Neural cell (in vitro differentiated cells): ENCODE measurements around the gene NFIB. TPM values are rescaled to one million over a fixed set of nuclear protein-coding genes. Genes with fewer than 3 reads are reported as not detected.

Experiments
- H2AFZ ChIP-seq: fragments of 200-600, 300-800 bp; sonication (generic), shearing (Covaris generic); 2 replicates; pipeline ENCODE4 v1.6.0; 2014; ENCODE audit warnings: low read depth, mild to moderate bottlenecking, antibody characterized with exemption, low read length, moderate library complexity
- H3F3A ChIP-seq: fragments of 200-600 bp; shearing (Covaris generic); 2 replicates; pipeline ENCODE4 v1.6.1; 2016; ENCODE audit warnings: mild to moderate bottlenecking, moderate library complexity, mixed read lengths, antibody characterized with exemption, low read length; ENCODE audit not compliant: insufficient read depth, poor library complexity, severe bottlenecking
- H3K27ac ChIP-seq: fragments of 200-600, 300-800 bp; sonication (generic), shearing (Covaris generic); 2 replicates; pipeline ENCODE4 v1.5.1; 2014; ENCODE audit warnings: mild to moderate bottlenecking, low read length, moderate library complexity
- H3K27me3 ChIP-seq: fragments of 300-800, 200-600 bp; sonication (generic), shearing (Covaris generic); 2 replicates; pipeline ENCODE4 v1.6.0; 2014; ENCODE audit warnings: mild to moderate bottlenecking, low read depth, low read length, moderate library complexity; ENCODE audit not compliant: insufficient read depth
- H3K36me3 ChIP-seq: fragments of 300-800, 200-600 bp; sonication (generic), shearing (Covaris generic); 2 replicates; pipeline ENCODE4 v1.5.1; 2014; ENCODE audit warnings: mild to moderate bottlenecking, antibody characterized with exemption, low read length, moderate library complexity; ENCODE audit not compliant: insufficient read depth
- H3K4me2 ChIP-seq: fragments of 300-800, 200-600 bp; sonication (generic), shearing (Covaris generic); 2 replicates; pipeline ENCODE4 v1.6.0; 2014; ENCODE audit warnings: mild to moderate bottlenecking, low read length
- H3K4me3 ChIP-seq: fragments of 300-800, 200-600 bp; sonication (generic), shearing (Covaris generic); 2 replicates; pipeline ENCODE4 v1.5.1; 2014; ENCODE audit warnings: mild to moderate bottlenecking, low read length, moderate library complexity
- H3K79me2 ChIP-seq: fragments of 200-600 bp; shearing (Covaris generic); replicated peaks from 2 replicates; pipeline ENCODE4 v1.6.0; 2014; ENCODE audit warnings: mild to moderate bottlenecking, low read length, moderate library complexity; ENCODE audit not compliant: insufficient read depth
- H3K9ac ChIP-seq: fragments of 300-800, 200-600 bp; sonication (generic), shearing (Covaris generic); 2 replicates; pipeline ENCODE4 v1.6.1; 2016; ENCODE audit warnings: mild to moderate bottlenecking, low read length, mixed read lengths
- H3K9me2 ChIP-seq: fragments of 200-600 bp; shearing (Covaris generic); 2 replicates; pipeline ENCODE4 v1.6.1; 2016; ENCODE audit warnings: mild to moderate bottlenecking, low read length, mixed read lengths; ENCODE audit not compliant: insufficient read depth
- H3K9me3 ChIP-seq: fragments of 200-600, 300-800 bp; sonication (generic), shearing (Covaris generic); 2 replicates; pipeline ENCODE4 v1.6.1; 2016; ENCODE audit warnings: mild to moderate bottlenecking, mixed run types, low read length, moderate library complexity, mixed read lengths
- H4K20me1 ChIP-seq: fragments of 200-600 bp; shearing (Covaris generic); 2 replicates; pipeline ENCODE4 v1.6.1; 2016; ENCODE audit warnings: mild to moderate bottlenecking, mixed run types; ENCODE audit not compliant: insufficient read depth
- CTCF ChIP-seq: fragments of 450-650 bp; IDR thresholded peaks from 2 replicates; pipeline ENCODE4 v1.5.1; 2014; ENCODE audit warnings: antibody characterized with exemption, mild to moderate bottlenecking, moderate library complexity; ENCODE audit not compliant: poor library complexity, severe bottlenecking
- EP300 ChIP-seq: fragments of 450-650 bp; conservative IDR thresholded peaks from 2 replicates; pipeline ENCODE4 v1.6.1; 2014; ENCODE audit warnings: antibody characterized with exemption, mild to moderate bottlenecking, moderate library complexity; ENCODE audit not compliant: poor library complexity, severe bottlenecking
- EZH2 ChIP-seq: fragments of 200-600, 300-800 bp; shearing (Covaris generic), sonication (generic); IDR thresholded peaks from 2 replicates; pipeline ENCODE4 v1.6.1; 2014; ENCODE audit warnings: antibody characterized with exemption, low read length, borderline replicate concordance, mild to moderate bottlenecking; ENCODE audit not compliant: insufficient read depth, poor library complexity, severe bottlenecking
- MXI1 ChIP-seq: fragments of 450-650 bp; conservative IDR thresholded peaks from 2 replicates; pipeline ENCODE4 v1.6.1; 2014; ENCODE audit warnings: antibody characterized with exemption, mild to moderate bottlenecking; ENCODE audit not compliant: poor library complexity, severe bottlenecking
- POLR2AphosphoS5 ChIP-seq: IDR thresholded peaks from 2 replicates; pipeline ENCODE4 v1.6.1; 2012
- RAD21 ChIP-seq: fragments of 450-650 bp; conservative IDR thresholded peaks from 2 replicates; pipeline ENCODE4 v1.6.1; 2014; ENCODE audit warnings: antibody characterized with exemption, mild to moderate bottlenecking, moderate library complexity
- REST ChIP-seq: IDR thresholded peaks from 2 replicates; pipeline ENCODE4 v1.6.1; 2012; ENCODE audit warnings: borderline replicate concordance
- SMC3 ChIP-seq: fragments of 450-650 bp; conservative IDR thresholded peaks from 2 replicates; pipeline ENCODE4 v1.6.1; 2014; ENCODE audit warnings: antibody characterized with exemption, mild to moderate bottlenecking, moderate library complexity; ENCODE audit not compliant: poor library complexity
- TAF1 ChIP-seq: IDR thresholded peaks from 2 replicates; pipeline ENCODE4 v1.6.1; 2012; ENCODE audit warnings: low read depth
- polyA plus RNA-seq: library from polyadenylated mRNA; depleted of rRNA; stranded (reverse); fragments of >200 nt; gene quantifications from 2 replicates; pipeline ENCODE4 v1.2.3, GENCODE V29; 2014

Gene NFIB
- polyA plus RNA-seq, 1 donor from 2014 or later, result 0.73 TPM

- Histone ChIP-seq H3K27me3 (no peaks in the 10 kb centered on the region), H3K27ac (no peak overlapping the region), H3K36me3 (no peaks in the 10 kb centered on the region), H3K4me2 (no peak overlapping the region), H2AFZ (no peak overlapping the region), H3F3A (no peaks in the 10 kb centered on the region), H3K9me3 (no peaks in the 10 kb centered on the region), H3K4me3 (no peak overlapping the region), H4K20me1 (no peaks in the 10 kb centered on the region), H3K9ac (no peak overlapping the region), H3K9me2 (no peaks in the 10 kb centered on the region), H3K79me2 (no peaks in the 10 kb centered on the region)
- no peak for TF ChIP-seq TAF1
- TF ChIP-seq EZH2, result no peak
- no peak for TF ChIP-seq CTCF
- TF ChIP-seq REST, result no peak
- TF ChIP-seq EP300, result no peak
- no peak for TF ChIP-seq MXI1
- TF ChIP-seq RAD21, result no peak
- no peak for TF ChIP-seq SMC3
- TF ChIP-seq POLR2AphosphoS5, result no peak
Measured at GRCh38 chr9:14139287-14139686, 174.7 kb downstream of the NFIB start.

- Histone ChIP-seq H4K20me1 (no peaks in the 10 kb centered on the region), H3K36me3 (no peaks in the 10 kb centered on the region), H3K9me3 (no peaks in the 10 kb centered on the region), H3K27me3 (no peaks in the 10 kb centered on the region), H3F3A (no peaks in the 10 kb centered on the region), H3K9me2 (no peaks in the 10 kb centered on the region), H3K4me2 (no peak overlapping the region), H3K9ac (no peak overlapping the region), H3K79me2 (no peaks in the 10 kb centered on the region), H2AFZ (no peak overlapping the region), H3K27ac (no peak overlapping the region), H3K4me3 (no peak overlapping the region)
- TF ChIP-seq MXI1 (no peak), EP300 (no peak), SMC3 (no peak), POLR2AphosphoS5 (no peak), REST (no peak)
Measured at GRCh38 chr9:14136646-14137370, 177.1 kb downstream of the NFIB start.
